DLD1 (cell line): Measurements from ENCODE around the gene GPR158.

Experiments
- in situ Hi-C: cut with HindIII; loops from 2 replicates; pipeline ENCODE4 v1.10.0; 2017; ENCODE audit warnings: low sequenced_read_pairs

Gene GPR158

DNA sequence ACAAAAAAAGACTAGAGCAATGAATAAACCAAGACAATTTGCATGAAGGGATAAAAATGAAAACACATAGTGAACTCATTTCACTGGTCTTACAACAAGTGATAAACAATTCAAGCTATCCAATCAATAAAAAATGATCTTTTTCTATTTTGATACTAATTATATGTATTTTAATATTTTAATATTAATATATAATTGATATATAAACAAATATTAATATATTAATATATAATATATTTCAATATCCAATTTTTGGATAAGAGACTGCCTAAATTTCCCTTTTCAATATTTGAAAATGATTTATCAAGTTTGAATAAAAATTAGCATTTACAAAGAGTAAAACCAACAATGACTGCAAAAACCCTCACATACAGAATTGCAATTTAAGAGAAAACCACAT is 317.9 kb downstream of the GPR158 start:
- in situ Hi-C loops = no loop called here

DNA sequence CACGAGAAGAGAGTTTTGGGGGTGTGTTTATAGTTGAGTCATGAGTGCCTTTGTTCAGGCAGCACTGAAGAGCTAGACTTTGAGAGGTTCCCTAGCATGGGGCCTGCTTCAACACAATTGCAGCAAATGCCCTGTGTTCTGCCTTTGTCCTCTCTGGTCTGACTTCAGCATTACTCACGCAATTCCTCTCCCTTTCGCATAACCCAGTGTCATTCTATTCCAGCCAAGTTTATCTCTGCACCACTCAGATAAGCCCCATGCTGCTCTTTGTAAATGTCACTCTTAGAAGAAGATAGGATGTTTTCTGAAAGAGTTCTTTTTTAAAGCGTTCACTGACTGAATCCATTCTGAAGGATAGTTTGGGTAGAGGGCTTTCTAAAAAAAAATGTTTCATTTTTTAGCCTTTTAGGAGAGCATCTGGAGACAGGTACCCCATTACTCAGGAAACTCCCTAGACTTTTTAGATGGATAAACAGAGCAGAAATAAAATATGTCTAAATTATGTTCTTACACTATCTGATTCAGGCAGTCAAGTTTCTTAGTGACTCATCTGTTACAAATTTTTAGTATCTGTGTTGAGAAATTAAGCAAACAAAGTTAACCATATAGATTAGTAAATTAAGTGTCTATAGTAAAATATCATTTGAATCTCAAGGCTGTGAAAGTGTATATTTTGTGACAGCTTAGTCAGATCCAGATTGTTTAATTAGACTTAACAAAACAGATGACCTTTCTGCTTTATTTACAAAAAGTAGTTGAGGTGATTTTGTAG is 318.5 kb downstream of the GPR158 start:
- in situ Hi-C loops = no loop called here

GRCh38 chr10:25497246-25497645 is 322.4 kb downstream of the GPR158 start:
- in situ Hi-C loops = no loop called here

GRCh38 chr10:25498645-25499044 is 323.8 kb downstream of the GPR158 start:
- in situ Hi-C loops = no loop called here

- in situ Hi-C loops = no loop called here
These were observed 327.1 kb downstream of the GPR158 start for GRCh38 chr10:25501912-25502311.

- in situ Hi-C loops = no loop called here
These were observed 327.7 kb downstream of the GPR158 start for GRCh38 chr10:25502453-25502852.

DNA sequence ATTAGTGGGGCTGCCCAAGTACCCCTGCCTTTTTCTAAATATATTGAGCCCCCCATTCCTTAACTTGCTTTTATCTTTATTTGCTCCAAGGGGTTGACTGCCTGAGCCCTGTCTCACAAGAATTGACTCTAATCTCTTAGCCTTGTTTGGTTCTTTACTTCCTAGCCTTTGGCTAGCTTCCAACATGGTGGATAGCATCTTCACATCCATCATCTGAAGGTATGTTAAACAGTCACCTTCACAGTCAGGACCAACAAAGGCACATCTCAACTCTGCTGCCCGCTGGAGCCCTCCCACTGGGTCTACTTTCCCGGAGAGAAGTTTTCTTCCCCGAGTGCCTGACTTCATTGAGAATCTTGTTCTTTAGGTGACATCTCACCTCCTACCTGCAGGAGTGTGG is 329.5 kb downstream of the GPR158 start:
- in situ Hi-C loops = no loop called here

DNA sequence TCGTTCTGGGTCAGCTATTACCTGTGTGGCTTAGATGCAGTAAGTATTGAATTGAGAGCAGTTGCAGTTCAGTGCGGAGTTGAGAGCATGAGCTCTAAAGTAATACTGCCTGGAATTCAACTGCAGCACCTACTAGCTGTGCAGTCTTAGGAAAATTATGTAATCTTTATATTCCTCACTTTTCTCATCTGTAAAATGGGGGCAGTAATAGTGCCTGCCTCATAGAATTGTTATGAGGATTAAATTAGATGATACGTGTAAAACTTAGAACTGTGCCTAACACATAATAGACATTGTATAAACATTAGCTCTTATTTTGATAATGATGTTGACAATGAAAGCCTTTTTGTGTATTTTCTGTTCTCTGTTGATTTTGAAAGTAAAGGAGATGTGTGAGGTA is 330.0 kb downstream of the GPR158 start:
- in situ Hi-C loops = no loop called here

- in situ Hi-C loops = no loop called here
These were observed 330.7 kb downstream of the GPR158 start for GRCh38 chr10:25505466-25505865.

GRCh38 chr10:25506821-25507335 is 332.1 kb downstream of the GPR158 start:
- in situ Hi-C loops = no loop called here

- in situ Hi-C loops = no loop called here
These were observed 333.5 kb downstream of the GPR158 start for GRCh38 chr10:25508112-25508815.

- in situ Hi-C loops = no loop called here
These were observed 334.4 kb downstream of the GPR158 start for GRCh38 chr10:25509151-25509550.

GRCh38 chr10:25522294-25522693 is 347.5 kb downstream of the GPR158 start:
- in situ Hi-C loops = no loop called here

DNA sequence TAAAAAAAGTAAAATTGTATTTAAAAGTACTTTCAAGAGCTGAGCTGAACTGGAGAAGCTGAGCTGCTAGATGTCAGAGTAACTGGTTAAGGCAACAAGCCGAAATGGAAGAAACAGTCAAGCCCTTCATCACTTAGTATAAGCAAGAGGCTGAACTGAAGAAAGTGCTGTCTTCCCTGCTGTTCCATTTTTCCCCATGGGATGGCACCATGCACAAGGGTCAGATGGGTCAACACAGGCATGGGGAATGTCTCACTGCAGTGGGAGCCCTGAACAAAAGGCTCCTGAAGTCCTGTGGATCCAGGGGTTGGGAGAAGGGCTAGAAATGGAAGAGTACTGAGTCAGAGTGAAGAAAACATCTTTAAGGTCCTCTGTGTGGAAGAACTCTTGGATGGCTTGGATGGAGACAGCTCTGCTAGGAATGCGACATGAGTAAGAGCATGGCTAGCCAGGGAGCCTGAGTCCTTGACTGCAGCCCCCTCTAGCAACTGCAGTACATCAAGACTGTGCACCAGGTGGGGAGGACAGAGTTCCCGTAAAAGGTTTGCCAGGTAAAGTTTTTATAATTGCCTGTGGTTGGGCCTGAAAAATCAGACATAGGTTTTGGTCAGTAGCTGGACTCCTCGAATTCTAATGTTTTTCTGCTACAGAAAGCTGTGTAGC is 348.3 kb downstream of the GPR158 start:
- in situ Hi-C loops = no loop called here

GRCh38 chr10:25530306-25530705 is 355.5 kb downstream of the GPR158 start:
- in situ Hi-C loops = no loop called here

- in situ Hi-C loops = no loop called here
These were observed 356.8 kb downstream of the GPR158 start for GRCh38 chr10:25531457-25532061.

DNA sequence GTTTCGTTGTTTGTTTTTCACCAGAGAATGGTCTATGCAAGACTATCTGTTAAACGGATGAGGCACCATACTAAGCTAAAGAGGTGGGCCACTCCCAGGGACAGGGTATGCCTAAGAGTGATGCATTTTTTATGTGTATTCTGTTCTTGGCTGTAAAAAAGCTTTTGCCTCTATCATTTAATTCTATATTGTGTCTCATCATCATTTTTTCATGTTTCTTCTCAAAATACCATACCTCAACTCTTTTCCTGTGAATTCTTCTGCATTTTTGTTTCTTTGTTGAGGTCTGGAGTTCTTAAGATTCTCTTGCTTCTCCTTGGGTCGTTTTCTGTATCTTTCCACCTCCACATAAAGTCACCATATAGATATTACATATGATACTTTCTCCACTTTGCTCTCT is 357.4 kb downstream of the GPR158 start:
- in situ Hi-C loops = no loop called here

DNA sequence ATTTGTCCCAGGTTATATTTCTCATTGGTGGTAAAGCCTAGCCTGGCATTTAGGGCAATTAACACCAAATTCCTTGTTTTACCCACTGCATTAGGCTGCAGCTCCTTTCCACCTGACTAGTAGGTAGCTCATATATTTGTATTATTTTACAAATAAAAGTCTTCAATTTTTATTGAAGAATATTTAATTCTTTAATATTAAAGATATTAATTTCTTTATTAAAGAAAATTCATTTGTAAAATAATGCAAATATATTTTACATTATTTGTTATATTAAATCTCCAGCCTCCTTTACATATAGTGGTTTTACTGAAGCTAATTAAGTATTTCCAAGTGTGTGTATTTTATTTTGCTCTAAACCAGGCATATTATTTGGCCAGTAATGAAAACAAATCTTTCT is 361.2 kb downstream of the GPR158 start:
- in situ Hi-C loops = no loop called here

DNA sequence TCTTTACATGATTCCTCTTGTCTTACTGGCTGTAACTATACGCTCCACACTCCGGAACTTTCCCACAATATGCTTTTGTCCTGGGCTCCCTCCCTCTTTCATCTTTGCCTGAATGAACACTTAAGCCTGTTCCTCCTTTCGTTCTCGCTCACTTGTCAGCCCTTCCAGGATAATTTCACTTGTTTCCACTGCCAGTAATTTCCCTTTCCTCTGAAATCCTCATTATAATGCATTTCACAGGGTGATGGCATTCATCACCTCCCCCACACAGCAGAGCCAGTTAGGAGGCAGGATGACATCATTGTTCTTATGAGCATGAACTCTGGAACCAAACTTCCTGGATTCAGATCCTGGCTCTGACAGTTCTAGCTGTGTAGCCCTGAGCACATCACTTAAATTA is 372.6 kb downstream of the GPR158 start:
- in situ Hi-C loops = no loop called here

GRCh38 chr10:25552283-25552919 is 377.6 kb downstream of the GPR158 start:
- in situ Hi-C loops = no loop called here

DNA sequence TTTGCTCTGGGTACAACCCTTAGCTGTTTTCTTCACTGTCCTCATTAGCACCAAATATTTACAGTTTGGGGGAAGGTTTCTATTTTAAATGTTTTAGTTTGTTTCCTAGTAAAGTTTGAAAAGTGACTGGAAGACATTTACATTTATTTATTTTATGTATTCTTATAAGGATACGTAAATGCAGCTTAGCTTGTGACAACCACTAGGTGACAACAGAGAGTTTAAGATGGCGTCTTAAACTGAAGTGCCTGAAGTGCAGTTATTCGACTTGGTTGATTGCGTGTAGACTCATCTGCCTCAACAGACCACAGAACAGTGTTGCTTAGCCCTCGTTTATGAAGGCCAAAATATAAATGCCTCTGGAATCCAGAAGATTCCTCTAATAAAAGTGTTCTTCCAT is 381.1 kb downstream of the GPR158 start:
- in situ Hi-C loops = no loop called here
